Measurements from ENCODE around the gene ZDHHC12.
"Not testable (repeated sequence)": the region's sequence is repeated elsewhere in the genome, so short reads cannot be mapped to it uniquely, and the experiment has no call there.

ZDHHC12 gene

GRCh38 chr9:128707446-128707845 is 16.5 kb downstream of the ZDHHC12 start:
- DNase-seq (ENCODE audit: low spot score) = no peak

GRCh38 chr9:128706671-128707381 is 17.1 kb downstream of the ZDHHC12 start:
- no peak for DNase-seq (ENCODE audit: low spot score)

GRCh38 chr9:128706045-128706444 is 17.9 kb downstream of the ZDHHC12 start:
- DNase-seq (ENCODE audit: low spot score) = no peak

GRCh38 chr9:128705051-128705965 is 18.6 kb downstream of the ZDHHC12 start:
- DNase-seq (ENCODE audit: low spot score) = no peak

- DNase-seq (ENCODE audit: low spot score) = no peak
Observed at GRCh38 chr9:128704356-128704670, 19.6 kb downstream of the ZDHHC12 start.

GRCh38 chr9:128703616-128704355 is 20.1 kb downstream of the ZDHHC12 start:
- no peak for DNase-seq (ENCODE audit: low spot score)

DNA sequence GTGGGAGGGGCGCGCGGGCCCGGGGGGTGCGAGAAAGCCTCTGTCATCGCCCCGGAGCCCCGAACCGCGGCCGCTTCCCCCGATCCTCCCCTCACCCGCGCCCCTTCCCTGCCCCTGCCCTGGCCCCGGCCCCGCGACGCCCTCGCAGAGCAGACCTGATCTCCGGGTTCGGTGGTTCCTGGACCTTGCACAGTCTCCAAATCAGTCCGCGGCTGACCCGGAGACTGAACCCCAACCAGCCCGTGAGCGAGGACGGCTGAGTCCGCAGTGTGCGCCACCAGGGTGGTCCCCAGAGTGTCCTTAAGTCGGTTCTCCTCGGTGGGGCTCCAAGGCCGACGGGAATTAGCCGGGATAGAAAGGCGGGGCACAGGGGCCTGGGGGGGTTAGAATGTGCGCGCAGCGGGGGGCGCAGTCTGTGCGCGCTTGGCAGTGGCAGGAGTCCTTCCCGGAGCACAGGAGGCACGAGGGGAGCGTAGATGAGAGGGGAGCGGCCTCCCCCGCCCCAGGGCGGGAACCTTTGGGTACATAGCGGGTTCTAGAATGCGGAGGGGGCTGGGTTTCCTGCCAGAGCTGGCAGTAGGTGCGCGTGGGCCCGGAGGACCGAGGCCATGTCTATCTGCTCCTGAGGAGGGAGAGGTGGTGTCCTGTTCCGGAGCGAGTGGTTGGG is 20.8 kb downstream of the ZDHHC12 start:
- peak; percentile 74 for DNase-seq (ENCODE audit: low spot score)

DNA sequence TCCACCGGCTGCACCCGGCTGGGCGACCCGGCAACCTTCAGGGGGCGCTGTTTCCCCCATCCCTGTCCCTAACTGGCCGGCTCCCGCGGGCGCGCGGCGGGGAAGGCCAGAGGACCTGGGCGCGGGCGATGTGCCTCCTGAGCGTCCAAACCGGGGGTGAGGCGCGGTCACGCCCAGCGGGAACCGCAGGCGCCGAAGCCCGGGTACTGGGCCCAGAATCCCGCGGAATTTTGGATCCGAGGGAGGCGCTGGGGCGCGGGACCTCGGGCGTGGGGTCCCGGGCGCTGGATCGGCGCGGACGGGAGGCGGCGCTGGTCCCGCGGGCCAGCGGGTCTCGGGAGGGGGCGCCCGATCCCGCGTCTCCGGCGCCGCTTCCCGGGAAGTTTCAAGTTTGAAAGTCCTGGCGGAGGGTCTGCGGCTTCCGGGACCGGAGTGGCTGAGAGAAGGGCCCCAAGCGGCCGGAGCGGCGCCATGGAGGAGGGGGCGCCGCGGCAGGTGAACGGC is 21.4 kb downstream of the ZDHHC12 start, which contains the start of gene PKN3:
Gene PKN3 (plus strand): TSS at position 59 of the 504 bp plus-strand sequence. CDS start 413 bp downstream, at position 472.
- peak; percentile 97 for DNase-seq (ENCODE audit: low spot score)

DNA sequence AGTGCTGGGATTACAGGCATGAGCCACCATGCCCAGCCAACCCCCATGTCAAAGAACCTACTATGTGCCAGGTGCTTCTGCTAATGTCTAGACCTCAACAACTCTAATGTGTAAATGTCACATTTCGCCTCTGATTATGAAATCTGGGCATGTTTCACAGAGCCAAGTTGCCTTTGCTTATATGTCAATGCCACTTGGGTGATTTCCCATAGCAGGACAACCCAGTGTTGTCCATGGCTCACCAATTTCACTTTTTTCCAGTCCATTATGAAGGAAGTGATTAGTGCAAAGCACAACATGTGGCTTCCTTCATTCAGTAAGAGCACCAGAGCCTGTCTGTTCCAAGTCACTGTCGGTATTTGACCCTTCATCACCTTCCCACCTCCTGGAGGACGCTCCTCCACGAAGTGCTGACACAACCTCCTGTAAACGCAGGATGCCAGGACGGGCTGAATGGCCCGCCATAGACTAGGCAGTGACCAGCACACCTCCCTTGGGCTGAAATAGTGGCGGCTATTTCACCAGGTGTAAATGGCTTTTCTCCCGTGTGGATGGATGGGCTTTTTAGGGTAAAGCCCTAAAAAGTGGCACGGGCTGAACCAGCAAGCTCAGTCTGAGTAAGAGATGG is 22.6 kb downstream of the ZDHHC12 start:
- no peak for DNase-seq (ENCODE audit: low spot score)

DNA sequence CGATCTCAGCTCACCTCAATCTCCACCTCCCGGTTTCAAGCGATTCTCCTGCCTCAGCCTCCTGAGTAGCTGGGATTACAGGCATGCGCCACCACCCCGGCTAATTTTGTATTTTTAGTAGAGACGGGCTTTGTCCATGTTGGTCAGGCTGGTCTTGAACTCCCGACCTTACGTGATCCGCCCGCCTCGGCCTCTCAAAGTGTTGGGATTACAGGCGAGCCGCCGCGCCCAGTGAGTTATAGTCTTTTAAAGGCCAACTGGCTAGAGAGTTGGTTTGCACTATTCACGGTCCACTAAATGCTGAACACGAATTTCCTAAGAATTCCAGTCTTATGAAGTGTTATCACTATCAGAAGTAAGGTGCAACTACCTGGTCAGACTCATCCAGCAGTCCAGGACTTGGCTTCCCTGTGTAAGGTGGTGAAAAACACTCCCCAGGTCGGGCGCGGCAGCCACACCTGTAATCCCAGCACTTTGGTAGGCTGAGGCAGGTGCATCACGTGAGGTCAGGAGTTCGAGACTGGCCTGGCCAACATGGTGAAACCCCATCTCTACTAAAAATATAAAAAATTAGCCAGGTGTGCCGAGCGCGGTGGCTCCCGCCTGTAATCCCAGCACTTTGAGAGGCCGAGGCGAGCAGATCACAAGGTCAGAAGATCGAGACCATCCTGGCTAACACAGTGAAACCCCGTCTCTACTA is 24.7 kb downstream of the ZDHHC12 start:
- not testable (repeated sequence) for DNase-seq (ENCODE audit: low spot score)

DNA sequence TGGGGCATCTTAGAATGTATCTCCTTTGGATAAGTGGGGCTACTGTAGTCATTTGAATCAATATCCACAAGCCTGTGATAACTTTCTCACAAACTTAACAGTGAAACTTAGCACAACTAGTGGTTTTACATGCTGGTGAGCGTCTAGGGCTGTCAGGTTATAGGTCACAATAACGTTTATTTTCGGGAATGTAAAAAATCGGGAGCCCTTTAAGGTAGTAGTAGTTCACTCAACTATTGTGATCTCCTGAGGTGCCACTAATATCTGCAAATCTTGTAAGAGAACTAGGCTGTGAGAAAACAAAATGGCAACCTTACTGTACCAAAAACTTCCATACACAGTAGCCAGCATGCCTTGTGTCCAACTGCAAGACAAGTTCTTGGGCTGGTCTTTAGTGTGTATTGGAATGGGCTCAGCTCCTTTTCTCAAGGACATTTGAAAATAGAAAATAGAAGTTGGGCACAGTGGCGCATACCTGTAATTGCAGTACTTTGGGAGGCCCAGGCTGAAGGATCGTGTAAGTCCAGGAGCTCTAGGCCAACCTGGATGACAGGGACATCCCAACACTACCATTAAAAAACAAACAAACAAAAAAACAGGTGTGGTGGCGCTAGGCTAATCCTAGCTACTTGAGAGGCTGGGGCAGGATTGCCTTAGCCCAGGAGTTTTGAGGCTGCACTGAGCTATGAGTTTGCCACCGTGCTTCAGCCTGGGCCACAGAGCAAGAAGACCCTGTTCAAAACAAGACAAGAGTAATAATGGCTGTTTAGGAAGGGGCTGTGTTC is 26.8 kb downstream of the ZDHHC12 start:
- no peak for DNase-seq (ENCODE audit: low spot score)

DNA sequence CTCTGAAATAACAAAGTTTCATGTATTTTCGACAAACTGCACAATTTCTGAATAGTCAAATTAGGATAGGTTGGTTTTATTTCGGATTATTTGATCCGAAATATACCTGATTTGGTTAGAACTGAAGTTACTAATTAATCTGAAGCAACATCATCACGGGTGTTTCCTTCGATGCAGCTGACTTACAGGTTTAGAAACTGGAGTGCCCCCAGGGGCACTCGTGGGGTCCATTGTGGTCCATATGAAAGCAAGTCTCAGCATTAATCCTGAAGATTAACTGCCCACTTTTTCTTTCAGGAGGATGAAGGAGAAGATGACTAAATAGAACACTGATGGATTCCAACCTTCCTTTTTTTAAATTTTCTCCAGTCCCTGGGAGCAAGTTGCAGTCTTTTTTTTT is 29.6 kb downstream of the ZDHHC12 start:
- no peak for DNase-seq (ENCODE audit: low spot score)

DNA sequence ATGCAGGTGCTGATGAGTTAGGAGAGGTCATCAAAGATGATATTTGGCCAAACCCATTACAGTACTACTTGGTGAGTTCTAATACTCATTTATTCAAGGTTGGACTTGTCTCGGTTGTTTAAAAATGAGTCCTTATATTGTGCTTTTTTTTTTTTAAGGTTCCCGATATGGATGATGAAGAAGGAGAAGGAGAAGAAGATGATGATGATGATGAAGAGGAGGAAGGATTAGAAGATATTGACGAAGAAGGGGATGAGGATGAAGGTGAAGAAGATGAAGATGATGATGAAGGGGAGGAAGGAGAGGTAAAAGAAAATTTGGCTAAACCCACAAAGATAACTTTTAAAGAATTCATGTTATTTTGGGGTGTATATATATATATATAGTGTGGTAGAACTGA is 30.2 kb downstream of the ZDHHC12 start:
- not testable (repeated sequence) for DNase-seq (ENCODE audit: low spot score)

- DNase-seq (ENCODE audit: low spot score) = no peak
Observed at GRCh38 chr9:128690684-128691034, 33.3 kb downstream of the ZDHHC12 start.

DNA sequence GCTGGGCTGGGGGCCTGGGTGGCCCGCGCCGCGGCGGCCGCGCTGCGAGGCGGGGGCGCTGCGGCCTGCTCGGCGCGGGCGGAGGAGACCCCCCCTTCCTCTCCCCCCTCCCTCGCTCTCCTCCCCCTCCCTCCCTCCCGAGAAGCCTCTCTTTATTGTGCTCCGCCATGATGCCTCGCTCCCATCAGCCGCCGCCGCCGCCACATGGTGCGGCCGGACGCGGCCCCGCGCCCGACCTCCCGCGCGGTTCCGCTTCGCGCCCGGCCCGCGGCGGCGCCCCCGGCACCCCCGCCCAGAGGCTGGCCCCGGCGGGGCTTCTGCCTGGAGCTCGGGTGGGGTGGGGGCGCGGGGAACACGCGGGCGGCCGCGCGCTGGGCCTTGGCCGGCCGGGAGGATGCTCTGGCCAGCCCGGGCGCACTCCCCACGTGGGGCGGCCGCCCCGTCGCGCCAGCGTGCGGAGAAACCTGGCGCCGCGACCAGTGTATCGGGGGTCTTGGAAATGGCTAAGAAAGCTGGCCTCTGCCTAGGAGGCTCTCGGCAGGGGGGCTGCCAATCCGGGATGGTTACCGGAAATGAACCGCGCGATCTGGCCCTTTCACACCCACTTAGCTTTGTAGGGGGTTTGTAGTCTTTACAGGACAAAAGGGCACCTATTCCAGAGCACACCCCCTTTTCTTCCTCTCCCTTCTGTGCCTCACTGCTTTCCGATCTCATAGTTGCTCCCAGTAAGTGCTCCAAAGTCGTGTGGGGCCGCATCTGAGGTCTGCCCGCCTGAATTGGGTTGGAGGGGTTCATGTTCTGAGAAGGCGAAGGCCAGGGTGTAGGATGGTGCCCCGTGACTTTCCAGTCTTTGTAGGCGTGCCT is 33.9 kb downstream of the ZDHHC12 start:
- peak; percentile 71 for DNase-seq (ENCODE audit: low spot score)

DNA sequence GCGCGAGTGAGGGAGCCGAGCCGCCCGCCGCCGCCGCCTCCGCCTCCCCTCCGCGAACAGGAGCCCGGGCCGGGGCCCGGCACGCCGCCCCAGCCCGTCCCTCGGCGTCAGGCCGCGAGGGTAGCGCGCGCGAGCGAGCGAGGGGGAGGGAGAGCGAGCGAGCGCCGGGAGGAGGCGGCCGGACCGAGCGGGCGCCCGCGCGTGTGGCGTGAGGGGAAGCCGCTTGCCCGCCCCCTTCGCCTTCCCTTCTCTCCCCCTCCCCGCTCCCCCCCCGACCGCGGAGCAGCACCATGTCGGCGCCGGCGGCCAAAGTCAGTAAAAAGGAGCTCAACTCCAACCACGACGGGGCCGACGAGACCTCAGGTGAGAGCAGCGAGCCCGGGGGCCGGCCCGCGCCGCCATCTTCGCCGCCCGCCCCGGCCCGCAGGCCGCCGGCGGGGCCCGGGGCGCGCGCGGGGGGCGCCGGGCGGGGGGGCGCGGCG is 34.6 kb downstream of the ZDHHC12 start:
- no peak for DNase-seq (ENCODE audit: low spot score)

DNA sequence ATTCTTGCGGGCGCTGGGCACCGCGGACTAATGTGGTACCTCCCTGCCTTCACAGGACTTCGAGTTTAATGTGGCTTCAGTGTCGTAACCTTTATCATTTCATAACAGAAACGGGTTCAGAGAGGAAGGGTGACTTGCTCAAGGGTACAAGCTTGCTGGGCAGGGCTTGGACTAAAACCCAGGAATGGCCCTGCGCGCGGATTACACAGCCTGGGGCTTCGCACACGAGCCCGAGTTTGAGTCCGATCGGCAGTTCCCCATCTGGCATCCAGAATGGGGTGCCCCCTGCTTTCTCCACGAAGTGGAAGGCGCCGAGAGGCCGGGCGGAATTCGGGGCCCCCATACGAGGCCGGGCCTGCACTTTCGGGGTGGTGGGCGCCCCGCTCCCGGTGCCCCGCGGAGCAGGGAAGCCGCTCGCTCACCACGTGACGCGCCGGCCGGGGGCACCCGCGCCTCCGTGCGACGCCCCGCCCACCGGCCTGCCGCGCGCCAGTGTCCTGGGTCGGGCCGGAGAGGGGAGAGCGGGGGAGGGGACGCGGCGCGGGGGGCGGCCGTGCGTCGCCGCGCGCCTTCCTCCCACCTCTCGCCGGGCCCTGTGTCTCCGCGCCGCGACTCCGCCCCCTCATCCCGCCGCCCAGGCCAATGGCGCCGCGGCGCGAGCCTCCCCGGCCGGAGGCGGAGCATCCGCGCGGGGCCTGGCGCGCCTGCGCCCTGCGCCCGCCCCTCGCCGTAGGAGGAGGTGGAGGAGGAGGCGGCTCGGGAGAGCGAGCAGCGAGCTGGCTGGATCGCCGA is 35.2 kb downstream of the ZDHHC12 start, which contains the start of gene SET:
Gene SET (plus strand): TSS at position 722 of the 792 bp plus-strand sequence. CDS start 361 bp downstream, outside the sequence.
- peak; percentile 99 for DNase-seq (ENCODE audit: low spot score)

- no peak for DNase-seq (ENCODE audit: low spot score)
Observed at GRCh38 chr9:128687453-128687852, 36.5 kb downstream of the ZDHHC12 start.

Measured in HuH-7.5 (cell line).